Astrocyte of the cerebellum (primary cell): ENCODE results near the gene FAM221A.
A peak's percentile ranks its signal among the peaks of the same experiment; 100 is the strongest.

ENCODE experiments used
- DNase-seq: peaks from one replicate; pipeline ENCODE4 v3.0.0-alpha.2; 2011; ENCODE audit warnings: low read depth
- H3K4me3 ChIP-seq: 2 replicates; pipeline ENCODE4 v1.5.1; 2011; ENCODE audit warnings: mild to moderate bottlenecking, low read depth, low read length, moderate library complexity
- in situ Hi-C: cut with HindIII; loops from 2 replicates; pipeline ENCODE4 v1.10.0; 2017; ENCODE audit warnings: low sequenced_read_pairs
- TF ChIP-seq, protein P1 (sequence below): IDR thresholded peaks from 2 replicates; pipeline ENCODE4 v1.5.1; 2012; ENCODE audit warnings: low read length, low read depth, moderate library complexity, mild to moderate bottlenecking; ENCODE audit errors: missing control alignments

Gene FAM221A

DNA sequence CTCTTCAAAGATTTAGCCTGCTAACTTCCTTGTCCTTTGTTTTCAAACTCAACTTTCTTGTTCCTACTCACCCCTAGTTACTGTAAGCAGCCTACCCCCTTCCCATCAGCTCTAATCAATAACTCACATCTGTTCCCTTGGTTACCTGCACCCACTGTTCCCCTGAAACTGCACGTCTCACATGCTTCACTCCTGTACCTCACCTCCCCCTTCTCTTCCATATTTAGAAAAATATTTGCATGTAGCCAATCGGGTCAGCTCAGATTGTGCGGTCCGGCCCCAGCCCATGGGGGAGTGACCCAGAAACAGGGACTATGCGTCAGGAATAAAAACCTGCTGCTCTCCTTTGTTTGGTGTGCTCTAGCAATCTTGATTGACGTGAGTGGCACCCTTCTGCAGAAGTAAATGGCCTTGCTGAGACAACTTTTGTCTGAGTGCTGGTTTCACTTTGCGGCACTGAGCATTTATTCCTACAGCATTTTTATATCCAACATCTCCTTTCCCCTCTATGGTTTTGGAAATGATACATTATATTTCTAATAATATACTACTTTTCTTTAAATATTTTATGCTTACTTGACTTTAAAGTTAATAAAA lies 21.1 kb upstream of the FAM221A start:
- TF ChIP-seq, protein P1, sequence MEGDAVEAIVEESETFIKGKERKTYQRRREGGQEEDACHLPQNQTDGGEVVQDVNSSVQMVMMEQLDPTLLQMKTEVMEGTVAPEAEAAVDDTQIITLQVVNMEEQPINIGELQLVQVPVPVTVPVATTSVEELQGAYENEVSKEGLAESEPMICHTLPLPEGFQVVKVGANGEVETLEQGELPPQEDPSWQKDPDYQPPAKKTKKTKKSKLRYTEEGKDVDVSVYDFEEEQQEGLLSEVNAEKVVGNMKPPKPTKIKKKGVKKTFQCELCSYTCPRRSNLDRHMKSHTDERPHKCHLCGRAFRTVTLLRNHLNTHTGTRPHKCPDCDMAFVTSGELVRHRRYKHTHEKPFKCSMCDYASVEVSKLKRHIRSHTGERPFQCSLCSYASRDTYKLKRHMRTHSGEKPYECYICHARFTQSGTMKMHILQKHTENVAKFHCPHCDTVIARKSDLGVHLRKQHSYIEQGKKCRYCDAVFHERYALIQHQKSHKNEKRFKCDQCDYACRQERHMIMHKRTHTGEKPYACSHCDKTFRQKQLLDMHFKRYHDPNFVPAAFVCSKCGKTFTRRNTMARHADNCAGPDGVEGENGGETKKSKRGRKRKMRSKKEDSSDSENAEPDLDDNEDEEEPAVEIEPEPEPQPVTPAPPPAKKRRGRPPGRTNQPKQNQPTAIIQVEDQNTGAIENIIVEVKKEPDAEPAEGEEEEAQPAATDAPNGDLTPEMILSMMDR = no peak
- in situ Hi-C loops = no loop called here
- no peak for DNase-seq
- no peak overlapping the region for H3K4me3 ChIP-seq

DNA sequence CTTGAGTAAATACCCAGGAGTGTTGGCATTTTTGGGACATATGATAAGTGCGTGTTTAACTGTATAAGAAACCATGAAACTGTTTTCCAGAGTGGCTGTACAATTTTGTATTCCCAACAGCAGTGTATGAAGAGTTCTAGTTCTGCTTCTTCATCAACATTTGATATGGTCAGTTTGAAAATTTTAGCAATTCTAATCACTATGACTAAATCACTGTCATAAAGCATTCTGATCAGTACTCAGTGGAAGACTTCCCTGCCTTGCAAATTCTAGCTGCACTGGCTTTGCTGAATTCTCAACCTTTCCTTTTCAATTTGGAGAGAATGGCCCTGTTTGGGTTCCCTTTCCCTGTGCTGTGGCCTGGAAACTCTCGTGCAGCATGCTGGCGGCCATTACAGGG lies 18.6 kb upstream of the FAM221A start:
- TF ChIP-seq, protein P1 = no peak
- in situ Hi-C loops = no loop called here
- H3K4me3 ChIP-seq = no peak overlapping the region
- no peak for DNase-seq

DNA sequence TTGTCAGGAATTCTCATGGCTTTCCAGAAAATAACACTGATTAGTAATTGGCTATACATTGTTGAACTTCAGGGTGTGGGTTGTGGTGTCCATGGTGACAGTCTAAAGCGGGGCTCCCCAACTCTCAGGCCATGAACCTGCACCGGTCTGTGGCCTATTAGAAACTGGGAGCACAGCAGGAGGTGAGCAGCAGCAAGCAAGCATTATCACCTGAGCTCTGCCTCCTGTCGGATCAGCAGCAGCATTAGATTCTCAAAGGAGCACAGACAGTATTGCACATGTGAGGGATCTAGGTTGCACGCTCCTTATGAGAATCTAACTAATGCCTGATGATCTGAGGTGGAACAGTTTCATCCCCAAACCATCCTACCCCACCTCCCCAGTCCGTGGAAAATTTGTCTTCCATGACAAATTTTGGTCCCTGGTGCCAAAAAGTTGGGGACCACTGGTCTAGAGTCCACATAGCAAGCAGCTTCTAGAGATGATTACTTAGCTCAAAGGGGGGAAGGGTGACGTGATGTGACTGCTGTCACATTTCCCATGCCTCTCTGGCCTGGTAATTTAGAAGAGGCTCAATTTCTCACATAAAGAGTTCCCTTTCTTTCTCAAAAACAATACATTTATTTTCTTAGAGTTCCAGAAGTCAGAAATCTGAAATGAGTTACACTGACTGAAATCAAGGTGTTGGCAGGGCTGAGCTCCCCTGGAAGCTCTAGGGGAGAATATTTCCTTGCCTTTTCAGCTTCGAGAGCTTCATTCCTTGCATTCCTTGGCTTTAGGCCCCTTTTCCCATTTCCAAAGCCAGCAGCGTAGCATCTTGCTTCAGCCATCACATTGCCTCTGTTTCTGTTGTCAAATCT lies 17.6 kb upstream of the FAM221A start:
- in situ Hi-C loops = no loop called here
- TF ChIP-seq, protein P1 = no peak
- DNase-seq = peak; percentile 58
- H3K4me3 ChIP-seq = no peak overlapping the region

DNA sequence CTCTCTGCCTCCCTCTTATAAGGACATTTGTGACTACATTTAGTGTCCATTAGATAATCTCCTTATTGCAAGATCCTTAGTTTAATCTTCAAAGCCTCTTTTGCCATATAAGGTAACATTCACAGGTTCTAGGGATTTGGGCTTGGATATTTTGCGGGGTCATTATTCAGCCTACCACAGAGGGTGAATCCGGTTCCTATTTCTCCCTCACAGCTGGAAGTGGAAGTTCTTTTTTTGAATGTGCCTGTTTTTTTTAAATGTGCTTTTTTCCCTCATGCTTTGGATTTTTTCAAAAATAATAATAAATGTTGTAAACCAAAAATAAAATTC lies 17.1 kb upstream of the FAM221A start:
- DNase-seq = no peak
- no peak overlapping the region for H3K4me3 ChIP-seq
- TF ChIP-seq, protein P1 = no peak
- in situ Hi-C loops = no loop called here

DNA sequence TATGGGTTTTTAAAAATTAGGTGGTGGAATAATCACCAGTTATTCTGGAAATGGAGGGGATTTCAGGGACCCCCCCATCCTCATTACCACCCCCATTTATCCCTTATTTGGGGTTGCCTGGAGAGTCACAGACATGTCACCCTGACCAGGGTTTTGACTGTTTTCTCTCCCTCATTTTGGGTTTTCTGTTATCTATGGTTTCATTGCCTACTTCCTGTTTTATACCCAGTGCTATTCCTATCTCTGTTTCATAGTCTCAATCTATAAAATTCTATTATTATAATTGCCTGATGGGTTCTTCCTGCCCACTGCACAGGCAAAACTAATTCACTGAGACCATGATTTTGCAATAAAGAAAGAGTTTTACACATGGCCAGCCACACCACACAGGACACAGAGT lies 15.9 kb upstream of the FAM221A start:
- DNase-seq = no peak
- in situ Hi-C loops = no loop called here
- no peak overlapping the region for H3K4me3 ChIP-seq
- TF ChIP-seq, protein P1 = no peak

DNA sequence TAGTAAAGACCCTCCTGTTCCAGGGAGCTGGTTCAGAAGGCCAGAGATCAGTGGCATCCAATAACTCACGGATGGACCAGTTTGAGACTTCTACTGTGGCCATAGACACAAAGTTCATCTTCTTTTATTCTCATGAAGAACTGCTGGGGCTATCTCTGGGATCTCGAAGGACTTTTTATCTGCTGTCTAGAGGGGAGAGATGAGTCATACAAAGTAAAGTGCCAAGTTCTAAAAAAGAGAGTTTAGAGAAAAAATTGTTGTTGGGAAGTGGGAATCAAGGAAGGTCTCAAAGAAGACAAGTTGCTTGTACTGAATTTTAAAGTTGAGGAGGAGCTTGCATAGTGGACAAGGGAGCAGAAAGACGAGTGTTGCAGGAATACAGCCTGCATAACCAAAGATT lies 8.0 kb upstream of the FAM221A start:
- no peak overlapping the region for H3K4me3 ChIP-seq
- in situ Hi-C loops = no loop called here
- TF ChIP-seq, protein P1 = no peak
- no peak for DNase-seq
